Psoas muscle (tissue), 8 donors: ENCODE measurements around the gene SLC22A7. TPM values are rescaled to one million over a fixed set of nuclear protein-coding genes. Genes with fewer than 3 reads are reported as not detected.

Source experiments
- ATAC-seq, 4 donors: fragments of 200-7000 bp; cut with Tn5 transposase; one replicate each; pipeline ENCODE4 v1.9.1; 2020; ENCODE audit warnings: moderate library complexity in 3 of 4, mild to moderate bottlenecking in 2 of 4
- DNase-seq, 2 donors: peaks; one replicate each; pipeline ENCODE4 v3.0.0-alpha.2; 2020
- H3K27ac ChIP-seq: fragments of 200-600 bp; one replicate; pipeline ENCODE4 v1.8.0; 2022
- H3K27me3 ChIP-seq, 3 donors: fragments of 200-600 bp in 1 of 3; one replicate each; pipeline versions ENCODE4 v1.6.1 to v1.8.0; 2013 to 2022; ENCODE audit warnings: low read length in 2 of 3, mild to moderate bottlenecking in 2 of 3, moderate library complexity in 1 of 3; ENCODE audit not compliant: insufficient read depth in 3 of 3
- H3K36me3 ChIP-seq, 2 donors: fragments of 200-600 bp in 1 of 2; one replicate each; pipeline versions ENCODE4 v1.6.1 to v1.8.0; 2013 to 2022; ENCODE audit warnings: low read depth in 1 of 2, mild to moderate bottlenecking in 1 of 2, moderate library complexity in 1 of 2; ENCODE audit not compliant: insufficient read depth in 1 of 2
- H3K4me1 ChIP-seq: fragments of 200-600 bp; one replicate; pipeline ENCODE4 v1.8.0; 2022
- H3K4me3 ChIP-seq: fragments of 200-600 bp; one replicate; pipeline ENCODE4 v1.8.0; 2022; ENCODE audit warnings: mild to moderate bottlenecking
- H3K9me3 ChIP-seq: fragments of 200-600 bp; one replicate; pipeline ENCODE4 v1.8.0; 2022
- WGBS, 3 donors: extraction: QIAGEN DNeasy Blood & Tissue Kit; methylation state at CpG; one replicate each; pipeline versions ENCODE4 v1.1.6 to v1.1.7; 2013; 5-methylcytosine and 5-hydroxymethylcytosine counted together
- intact Hi-C, 2 donors: fragments of 100-400 bp; cut with DNase I; formaldehyde crosslinking; loops; one replicate each; pipeline versions ENCODE4 v1.11.0 to v1.14.2; 2022
- polyA plus RNA-seq, 3 donors: library from polyadenylated mRNA; stranded (reverse); fragments of 200-250 nt; gene quantifications; one replicate each; pipeline ENCODE4 v1.2.3, GENCODE V29; 2013
- total RNA-seq, 4 donors: library from RNA; stranded (reverse); fragmentation: NEBNext Ultra II Directional in 2 of 4; extraction: Animal tissue kit (Norgen Biotek cat#: 25700) in 2 of 4; gene quantifications; one replicate each; pipeline versions ENCODE4 v1.2.1 to v1.2.4, GENCODE V29; 2021 to 2023
- TF ChIP-seq, protein P1 (sequence below): fragments of 200-600 bp; IDR thresholded peaks from one replicate; pipeline ENCODE4 v1.8.0; 2022; ENCODE audit warnings: antibody characterized with exemption
- donor health status: healthy with polysubstance abuse.
- donor health status: DM: no; HTN: no; CAD: no; lungs with moderate emphysema.
- donor health status: Bipolar disorder and iron deficiency.
- donor health status: healthy.
- donor health status: DM: yes; HTN: yes; CAD: no.
- donor health status: DM: no; HTN: no; CAD: no.
- donor health status: DM: no; HTN: no; CAD: no.
- donor health status: DM: yes; HTN: yes; CAD: no.

SLC22A7 gene
- total and polyA plus RNA-seq, 7 donors: not detected

DNA sequence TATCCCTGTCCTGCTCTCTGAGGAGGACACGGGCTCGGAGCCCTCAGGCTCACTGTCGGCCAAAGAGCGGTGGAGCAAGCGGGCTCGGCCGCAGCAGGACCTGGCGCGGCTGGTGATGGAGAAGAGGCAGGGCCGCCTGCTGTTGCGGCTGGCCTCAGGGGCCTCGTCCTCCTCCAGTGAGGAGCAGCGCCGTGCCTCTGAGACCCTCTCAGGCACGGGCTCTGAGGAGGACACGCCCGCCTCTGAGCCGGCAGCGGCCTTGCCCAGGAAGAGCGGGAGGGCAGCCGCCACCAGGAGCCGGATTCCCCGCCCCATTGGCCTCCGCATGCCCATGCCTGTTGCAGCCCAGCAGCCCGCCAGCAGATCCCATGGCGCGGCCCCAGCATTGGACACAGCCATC lies 14.2 kb upstream of the SLC22A7 start:
- WGBS, 3 donors: 81 to 94% (median 82%) methylated on average over 25 to 27 of the region's 27 CpGs
- intact Hi-C loops: no loop called here
- no peaks in the 10 kb centered on the region for H3K4me1 ChIP-seq
- peaks cover 0 to 60% (median 10%) of the 10 kb centered on the region in 3 donors for H3K27me3 ChIP-seq
- H3K4me3 ChIP-seq: no peak overlapping the region
- H3K27ac ChIP-seq: no peak overlapping the region
- TF ChIP-seq, protein P1, sequence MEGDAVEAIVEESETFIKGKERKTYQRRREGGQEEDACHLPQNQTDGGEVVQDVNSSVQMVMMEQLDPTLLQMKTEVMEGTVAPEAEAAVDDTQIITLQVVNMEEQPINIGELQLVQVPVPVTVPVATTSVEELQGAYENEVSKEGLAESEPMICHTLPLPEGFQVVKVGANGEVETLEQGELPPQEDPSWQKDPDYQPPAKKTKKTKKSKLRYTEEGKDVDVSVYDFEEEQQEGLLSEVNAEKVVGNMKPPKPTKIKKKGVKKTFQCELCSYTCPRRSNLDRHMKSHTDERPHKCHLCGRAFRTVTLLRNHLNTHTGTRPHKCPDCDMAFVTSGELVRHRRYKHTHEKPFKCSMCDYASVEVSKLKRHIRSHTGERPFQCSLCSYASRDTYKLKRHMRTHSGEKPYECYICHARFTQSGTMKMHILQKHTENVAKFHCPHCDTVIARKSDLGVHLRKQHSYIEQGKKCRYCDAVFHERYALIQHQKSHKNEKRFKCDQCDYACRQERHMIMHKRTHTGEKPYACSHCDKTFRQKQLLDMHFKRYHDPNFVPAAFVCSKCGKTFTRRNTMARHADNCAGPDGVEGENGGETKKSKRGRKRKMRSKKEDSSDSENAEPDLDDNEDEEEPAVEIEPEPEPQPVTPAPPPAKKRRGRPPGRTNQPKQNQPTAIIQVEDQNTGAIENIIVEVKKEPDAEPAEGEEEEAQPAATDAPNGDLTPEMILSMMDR: no peak
- no peak for ATAC-seq
- no peak for DNase-seq
- no peaks in the 10 kb centered on the region for H3K36me3 ChIP-seq
- H3K9me3 ChIP-seq: no peaks in the 10 kb centered on the region

DNA sequence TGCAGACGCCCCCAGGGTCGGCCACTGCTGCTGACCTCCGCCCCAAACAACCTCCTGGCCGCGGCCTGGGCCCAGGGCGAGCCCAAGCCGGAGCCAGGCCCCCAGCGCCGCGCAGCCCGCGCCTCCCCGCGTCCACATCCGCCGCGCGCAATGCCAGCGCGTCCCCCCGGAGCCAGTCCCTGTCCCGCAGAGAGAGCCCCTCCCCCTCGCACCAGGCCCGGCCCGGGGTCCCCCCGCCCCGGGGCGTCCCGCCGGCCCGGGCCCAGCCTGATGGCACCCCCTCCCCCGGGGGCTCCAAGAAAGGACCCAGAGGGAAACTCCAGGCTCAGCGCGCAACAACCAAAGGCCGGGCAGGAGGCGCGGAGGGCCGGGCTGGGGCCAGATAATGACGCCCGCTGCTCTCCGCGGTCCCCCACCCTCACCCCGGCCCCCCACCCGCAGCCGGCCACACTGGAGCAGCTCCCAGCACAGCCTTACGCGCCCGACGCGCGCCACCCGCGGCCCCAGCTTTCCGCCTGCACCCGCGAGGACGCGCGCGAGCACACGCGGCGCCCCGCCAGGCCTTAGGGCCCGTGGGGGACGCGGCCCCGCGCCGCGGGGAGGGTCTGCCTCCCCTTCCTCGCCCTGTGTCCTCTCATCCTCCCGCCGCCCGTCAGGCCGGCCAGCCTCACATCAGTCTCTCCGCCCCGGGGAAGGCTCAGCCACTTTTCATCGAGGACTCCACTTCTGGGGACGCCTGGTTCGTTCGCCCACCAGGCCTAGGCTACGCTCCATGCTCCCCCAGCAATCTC lies 12.9 kb upstream of the SLC22A7 start:
- intact Hi-C loops: no loop called here
- H3K27ac ChIP-seq: no peak overlapping the region
- DNase-seq (peak in 1 of 2 donors; percentile 38), ATAC-seq (peak in 1 of 4 donors; percentile 16)
- WGBS, 3 donors: 3 to 7% (median 5%) methylated on average over 38 to 83 of the region's 83 CpGs
- TF ChIP-seq, protein P1: no peak
- no peaks in the 10 kb centered on the region for H3K9me3 ChIP-seq
- peaks cover 0 to 53% (median 7%) of the 10 kb centered on the region in 3 donors for H3K27me3 ChIP-seq
- peak overlapping the region; percentile 25 for H3K4me3 ChIP-seq
- H3K4me1 ChIP-seq: no peaks in the 10 kb centered on the region
- no peaks in the 10 kb centered on the region for H3K36me3 ChIP-seq

DNA sequence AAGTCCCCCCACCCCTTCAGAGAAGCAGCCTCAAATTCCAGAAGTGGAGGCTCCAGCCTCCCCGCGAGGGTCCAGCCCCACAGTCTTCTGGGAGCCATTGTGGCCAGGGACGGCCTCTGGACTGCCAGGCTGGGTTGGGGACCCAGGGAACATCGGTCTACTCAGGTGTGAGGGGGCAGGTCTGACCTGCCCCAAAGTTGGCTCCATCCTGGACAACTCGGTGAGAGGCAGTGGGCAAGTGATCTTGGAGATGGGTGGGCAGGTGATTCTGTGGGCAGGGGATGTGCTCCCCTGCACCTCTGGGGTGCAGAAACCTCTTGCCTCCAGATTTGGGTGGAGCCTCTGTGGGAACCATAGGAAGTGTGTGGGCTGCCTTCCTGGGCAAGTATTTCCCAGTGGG lies 12.2 kb upstream of the SLC22A7 start:
- ATAC-seq: no peak
- intact Hi-C loops: no loop called here
- TF ChIP-seq, protein P1: no peak
- H3K4me3 ChIP-seq: no peak overlapping the region
- no peaks in the 10 kb centered on the region for H3K4me1 ChIP-seq
- peak in 1 of 2 donors; percentile 21 for DNase-seq
- H3K9me3 ChIP-seq: no peaks in the 10 kb centered on the region
- 56 to 82% (median 69%) methylated on average over 5 of the region's 5 CpGs for whole genome bisulfite sequencing, 3 donors
- no peak overlapping the region for H3K27ac ChIP-seq
- H3K36me3 ChIP-seq: no peaks in the 10 kb centered on the region
- H3K27me3 ChIP-seq: peaks cover 0 to 46% (median 7%) of the 10 kb centered on the region in 3 donors

DNA sequence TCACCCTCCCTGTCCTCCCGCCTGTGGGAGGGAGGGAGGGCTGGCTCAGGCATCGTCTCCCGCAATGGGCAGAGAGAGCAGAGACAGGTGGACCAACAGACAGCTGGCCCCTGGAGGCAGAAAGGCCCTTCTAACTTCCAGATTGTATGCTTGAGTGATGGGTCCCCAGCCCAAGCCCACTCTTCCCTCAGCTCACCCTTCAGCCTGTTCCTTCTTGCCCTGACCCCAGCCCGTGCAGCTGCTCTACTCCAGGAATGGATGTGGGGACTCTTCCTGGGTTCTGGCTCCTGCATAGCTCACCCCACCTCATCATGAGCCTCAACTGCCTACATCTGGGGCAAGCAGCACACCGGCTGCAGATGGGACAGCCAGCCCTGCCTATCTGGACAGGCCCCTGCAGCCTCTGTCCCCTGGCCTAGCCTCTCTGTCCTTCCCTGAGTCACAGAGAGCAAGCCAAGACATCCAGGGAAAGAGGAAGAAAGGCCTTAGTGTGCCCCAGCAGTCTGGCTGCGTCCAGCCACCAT lies 11.5 kb upstream of the SLC22A7 start:
- peak in 1 of 2 donors; percentile 26 for DNase-seq
- no peak overlapping the region for H3K27ac ChIP-seq
- no peaks in the 10 kb centered on the region for H3K9me3 ChIP-seq
- H3K27me3 ChIP-seq: peaks cover 0 to 42% (median 7%) of the 10 kb centered on the region in 3 donors
- no peaks in the 10 kb centered on the region for H3K36me3 ChIP-seq
- WGBS, 3 donors: 71 to 85% (median 77%) methylated on average over 5 to 6 of the region's 6 CpGs
- TF ChIP-seq, protein P1: no peak
- H3K4me1 ChIP-seq: no peaks in the 10 kb centered on the region
- no peak for ATAC-seq
- intact Hi-C loops: no loop called here
- H3K4me3 ChIP-seq: no peak overlapping the region
